Astrocyte of the cerebellum (primary cell): ENCODE results near the gene SMU1.

Experiments used
- DNase-seq: peaks from one replicate; pipeline ENCODE4 v3.0.0-alpha.2; 2011; ENCODE audit warnings: low read depth
- H3K4me3 ChIP-seq: 2 replicates; pipeline ENCODE4 v1.5.1; 2011; ENCODE audit warnings: mild to moderate bottlenecking, low read depth, low read length, moderate library complexity
- CTCF ChIP-seq: IDR thresholded peaks from 2 replicates; pipeline ENCODE4 v1.5.1; 2012; ENCODE audit warnings: low read length, low read depth, moderate library complexity, mild to moderate bottlenecking; ENCODE audit errors: missing control alignments
- in situ Hi-C: cut with HindIII; loops from 2 replicates; pipeline ENCODE4 v1.10.0; 2017; ENCODE audit warnings: low sequenced_read_pairs

SMU1 gene

GRCh38 chr9:33117796-33118195, 41.3 kb upstream of the SMU1 start:
- DNase-seq: no peak
- no peak for TF ChIP-seq CTCF
- in situ Hi-C loops: loop anchor here (5.0 kb wide), 1 partner anchor 40 kb away; the partner anchor contains the start of gene SMU1
- no peak overlapping the region for H3K4me3 ChIP-seq

DNA sequence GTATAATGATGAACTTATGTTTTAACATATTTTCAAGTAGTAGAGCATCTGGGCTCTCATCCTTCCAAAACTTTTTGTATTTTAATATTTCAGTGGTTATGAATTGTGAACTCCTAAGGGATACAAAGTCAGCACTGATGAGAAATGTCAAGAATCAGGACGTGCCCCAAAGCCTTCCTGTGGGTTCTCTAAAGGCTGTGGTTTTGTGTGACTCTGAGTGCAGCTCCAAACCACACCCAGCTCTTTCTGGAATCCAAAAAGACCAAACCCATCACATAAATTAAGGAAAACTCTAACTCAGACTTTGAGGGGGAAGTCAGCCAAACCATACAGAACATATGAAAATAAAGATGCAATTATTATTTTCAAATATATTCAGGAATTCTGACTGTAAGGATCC, 40.8 kb upstream of the SMU1 start:
- no peak for TF ChIP-seq CTCF
- peak; percentile 40 for DNase-seq
- in situ Hi-C loops: loop anchor here (5.0 kb wide), 1 partner anchor 40 kb away; the partner anchor contains the start of gene SMU1
- H3K4me3 ChIP-seq: no peak overlapping the region

DNA sequence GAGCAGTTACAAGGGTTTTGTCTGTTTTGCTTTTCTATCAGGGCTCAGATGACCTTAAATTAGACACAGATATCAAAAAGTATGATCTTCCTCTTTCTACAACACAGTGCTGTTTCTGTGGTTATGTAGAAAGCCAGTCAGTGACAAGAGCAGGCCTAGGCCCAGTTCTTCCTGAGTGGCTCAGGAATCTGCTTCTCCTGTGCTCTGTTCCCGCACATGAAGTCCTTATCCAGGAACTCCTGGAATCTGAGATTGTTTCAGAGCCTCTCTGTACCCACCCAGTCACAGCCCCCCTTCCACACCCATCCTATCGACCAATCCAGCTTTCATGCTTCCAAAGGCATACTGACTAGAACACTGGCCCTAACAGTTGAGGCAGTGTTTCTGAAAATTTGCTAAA, 40.4 kb upstream of the SMU1 start:
- no peak overlapping the region for H3K4me3 ChIP-seq
- in situ Hi-C loops: loop anchor here (5.0 kb wide), 1 partner anchor 40 kb away; the partner anchor contains the start of gene SMU1
- no peak for DNase-seq
- TF ChIP-seq CTCF: no peak

GRCh38 chr9:33114746-33115145, 38.3 kb upstream of the SMU1 start:
- no peak for DNase-seq
- no peak for TF ChIP-seq CTCF
- in situ Hi-C loops: loop anchor here (5.0 kb wide), 1 partner anchor 37 kb away; the partner anchor contains the start of gene SMU1
- no peak overlapping the region for H3K4me3 ChIP-seq

DNA sequence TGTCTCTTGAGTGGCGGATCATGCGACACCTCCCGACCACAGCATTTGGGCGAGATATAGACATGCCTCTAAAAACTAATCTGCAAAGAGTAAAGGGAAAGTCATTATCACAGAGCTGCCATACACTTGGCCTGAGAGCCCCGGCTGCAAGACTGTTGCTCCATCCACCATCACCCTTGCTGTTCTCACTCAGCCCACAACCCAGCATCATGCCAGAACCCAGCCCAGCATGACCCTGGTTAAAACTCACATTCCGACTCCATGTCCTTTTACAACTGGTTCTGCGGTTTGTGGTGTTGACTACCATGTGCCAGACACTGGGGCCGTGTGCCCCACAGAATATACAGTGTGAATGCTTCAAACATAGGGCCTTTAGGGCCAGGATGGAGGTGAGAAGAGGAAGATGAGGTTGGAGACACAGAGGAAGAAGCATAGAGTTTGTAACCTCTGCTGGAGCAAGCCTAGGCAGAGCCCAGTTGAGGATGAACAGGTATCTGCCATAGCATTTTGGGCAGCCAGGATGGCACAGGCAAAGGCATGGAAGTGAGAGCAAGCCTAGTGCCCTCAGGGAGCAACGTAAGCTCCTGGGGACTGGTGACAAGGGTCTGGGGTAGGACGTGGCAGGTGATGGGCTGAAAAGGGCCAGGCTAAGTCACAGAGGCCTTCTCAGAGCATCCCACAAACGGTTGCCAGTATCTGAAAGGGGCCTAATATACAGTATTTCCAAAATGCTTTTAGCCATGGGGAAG, 37.5 kb upstream of the SMU1 start:
- H3K4me3 ChIP-seq: no peak overlapping the region
- in situ Hi-C loops: no loop called here
- no peak for TF ChIP-seq CTCF
- DNase-seq: no peak

- no peak overlapping the region for H3K4me3 ChIP-seq
- no peak for DNase-seq
- no peak for TF ChIP-seq CTCF
- in situ Hi-C loops: no loop called here
Observed at GRCh38 chr9:33112094-33112493, 35.6 kb upstream of the SMU1 start.

- no peak overlapping the region for H3K4me3 ChIP-seq
- TF ChIP-seq CTCF: no peak
- in situ Hi-C loops: no loop called here
- DNase-seq: no peak
Observed at GRCh38 chr9:33111631-33112030, 35.2 kb upstream of the SMU1 start.
